ENCODE data around the gene CD274. TPM values are rescaled to one million over a fixed set of nuclear protein-coding genes. Genes with fewer than 3 reads are reported as not detected.
"Not testable (repeated sequence)": the region's sequence is repeated elsewhere in the genome, so short reads cannot be mapped to it uniquely, and the experiment has no call there.

CD274 gene
- total RNA-seq, 2 donors from 2014 or later, result 1.7 to 3.2 TPM

- DNase-seq (no peak), ATAC-seq (no peak)
- intact Hi-C loops (cut with DNase I, micrococcal nuclease), result loop anchor here in 1 of 2 donors (10.0 kb wide), 1 partner anchor 141 kb away; no protein-coding TSS in a partner anchor
Observed at GRCh38 chr9:5453673-5454072, 3.3 kb downstream of the CD274 start.

GRCh38 chr9:5455181-5455580 lies 4.8 kb downstream of the CD274 start:
- intact Hi-C loops (cut with DNase I, micrococcal nuclease), result loop anchor here in 1 of 2 donors (10.0 kb wide), 1 partner anchor 140 kb away; no protein-coding TSS in a partner anchor
- ATAC-seq (no peak), DNase-seq (no peak)

- no peak for DNase-seq
- intact Hi-C loops (cut with DNase I, micrococcal nuclease), result loop anchor here in 1 of 2 donors (10.0 kb wide), 1 partner anchor 135 kb away; no protein-coding TSS in a partner anchor
- no peak for ATAC-seq
Observed at GRCh38 chr9:5459289-5459829, 9.0 kb downstream of the CD274 start.

- no peak for DNase-seq
- intact Hi-C loops (cut with DNase I, micrococcal nuclease), result no loop called here
- no peak for ATAC-seq
Observed at GRCh38 chr9:5460157-5460556, 9.8 kb downstream of the CD274 start.

GRCh38 chr9:5464831-5465330 lies 14.5 kb downstream of the CD274 start:
- DNase-seq; ATAC-seq; intact Hi-C loops (cut with DNase I, micrococcal nuclease): not testable (repeated sequence)

- ATAC-seq (no peak), DNase-seq (no peak)
- intact Hi-C loops (cut with DNase I, micrococcal nuclease), result no loop called here
Observed at GRCh38 chr9:5466005-5466404, 15.7 kb downstream of the CD274 start.

GRCh38 chr9:5466766-5467165 lies 16.4 kb downstream of the CD274 start:
- intact Hi-C loops (cut with DNase I, micrococcal nuclease), result no loop called here
- ATAC-seq (no peak), DNase-seq (no peak)

GRCh38 chr9:5468850-5469249 lies 18.5 kb downstream of the CD274 start:
- intact Hi-C loops (cut with DNase I, micrococcal nuclease), result no loop called here
- DNase-seq (no peak), ATAC-seq (no peak)

- DNase-seq, result no peak
- intact Hi-C loops (cut with DNase I, micrococcal nuclease), result no loop called here
- no peak for ATAC-seq
Observed at GRCh38 chr9:5470122-5470521, 19.8 kb downstream of the CD274 start.

GRCh38 chr9:5470816-5471215 lies 20.5 kb downstream of the CD274 start:
- DNase-seq (no peak), ATAC-seq (no peak)
- intact Hi-C loops (cut with DNase I, micrococcal nuclease), result no loop called here

GRCh38 chr9:5475611-5476010 lies 25.3 kb downstream of the CD274 start:
- not testable (repeated sequence) for ATAC-seq

GRCh38 chr9:5478206-5478605 lies 27.9 kb downstream of the CD274 start:
- ATAC-seq (no peak), DNase-seq (no peak)
- intact Hi-C loops (cut with DNase I, micrococcal nuclease), result no loop called here

More at GRCh38 chr9:5475611-5476010, 25.3 kb downstream of the CD274 start:
- DNase-seq; intact Hi-C loops (cut with DNase I, micrococcal nuclease): not testable (repeated sequence)

GRCh38 chr9:5479994-5480694 lies 29.8 kb downstream of the CD274 start:
- DNase-seq (no peak), ATAC-seq (no peak)
- intact Hi-C loops (cut with DNase I, micrococcal nuclease), result no loop called here

- ATAC-seq, result no peak
- DNase-seq, result no peak
- intact Hi-C loops (cut with DNase I, micrococcal nuclease), result no loop called here
Observed at GRCh38 chr9:5480919-5481318, 30.6 kb downstream of the CD274 start.

GRCh38 chr9:5481322-5482040 lies 31.1 kb downstream of the CD274 start:
- intact Hi-C loops (cut with DNase I, micrococcal nuclease), result no loop called here
- no peak for DNase-seq
- no peak for ATAC-seq

GRCh38 chr9:5482194-5482593 lies 31.9 kb downstream of the CD274 start:
- no peak for ATAC-seq
- no peak for DNase-seq
- intact Hi-C loops (cut with DNase I, micrococcal nuclease), result no loop called here

- intact Hi-C loops (cut with DNase I, micrococcal nuclease), result no loop called here
- ATAC-seq (no peak), DNase-seq (no peak)
Observed at GRCh38 chr9:5483306-5483705, 33.0 kb downstream of the CD274 start.

- no peak for ATAC-seq
- intact Hi-C loops (cut with DNase I, micrococcal nuclease), result no loop called here
- DNase-seq, result no peak
Observed at GRCh38 chr9:5485378-5486085, 35.2 kb downstream of the CD274 start.

- DNase-seq (no peak), ATAC-seq (no peak)
- intact Hi-C loops (cut with DNase I, micrococcal nuclease), result no loop called here
Observed at GRCh38 chr9:5486988-5487387, 36.6 kb downstream of the CD274 start.

Data from left colon (tissue), 2 donors.